Activated T-helper 1 cell treated with anti-CD3 and anti-CD28 coated beads, Interleukin-12 subunit alpha, Interleukin-12 subunit beta, Interleukin-2, Interleukin-4 antibody, amounts not matched to agents 30 ng/mL and 10 ng/mL and 1 ng/mL, durations not matched to agents 14 hours and 24 hours and 36 hours (primary cell): ENCODE results near the gene CNST. TPM values are rescaled to one million over a fixed set of nuclear protein-coding genes. Genes with fewer than 3 reads are reported as not detected.
"Not testable (repeated sequence)": the region's sequence is repeated elsewhere in the genome, so short reads cannot be mapped to it uniquely, and the experiment has no call there.

ENCODE experiments used
- DNase-seq: peaks from one replicate; pipeline ENCODE4 v3.0.0; 2021; ENCODE audit warnings: low spot score
- H3K27ac Mint-ChIP-seq: one replicate; pipeline ENCODE4 v1.8.0; 2021; ENCODE audit warnings: mild to moderate bottlenecking, mixed read lengths
- H3K27me3 Mint-ChIP-seq: one replicate; pipeline ENCODE4 v1.8.0; 2022; ENCODE audit warnings: mild to moderate bottlenecking, moderate library complexity, mixed read lengths; ENCODE audit not compliant: insufficient read depth
- H3K36me3 Mint-ChIP-seq: one replicate; pipeline ENCODE4 v1.8.0; 2021; ENCODE audit warnings: low read depth, mixed read lengths
- H3K4me1 Mint-ChIP-seq: one replicate; pipeline ENCODE4 v1.8.0; 2021; ENCODE audit warnings: low read depth, mixed read lengths
- H3K4me3 Mint-ChIP-seq: one replicate; pipeline ENCODE4 v1.8.0; 2021; ENCODE audit warnings: mild to moderate bottlenecking, moderate library complexity, mixed read lengths
- H3K9me3 Mint-ChIP-seq: one replicate; pipeline ENCODE4 v1.8.0; 2021; ENCODE audit warnings: mixed read lengths
- intact Hi-C: fragments of 100-400 bp; cut with micrococcal nuclease; formaldehyde crosslinking; loops from one replicate; pipeline ENCODE4 v1.15.1; 2024
- total RNA-seq: library from RNA; stranded (reverse); gene quantifications from 2 replicates; pipeline ENCODE4 v1.2.3, GENCODE V29; 2022

Gene CNST
- total RNA-seq, 1 donor from 2014 or later, result 27.0 TPM

- no peak overlapping the region for H3K4me3 Mint-ChIP-seq
- H3K4me1 Mint-ChIP-seq, result no peaks in the 10 kb centered on the region
- no peaks in the 10 kb centered on the region for H3K27me3 Mint-ChIP-seq
- H3K9me3 Mint-ChIP-seq, result no peaks in the 10 kb centered on the region
- peaks cover 4% of the 10 kb centered on the region for H3K36me3 Mint-ChIP-seq
- no peak for DNase-seq
- intact Hi-C loops, result no loop called here
- no peak overlapping the region for H3K27ac Mint-ChIP-seq
These were observed 28.8 kb upstream of the CNST start for GRCh38 chr1:246537441-246537840.

- no peak overlapping the region for H3K27ac Mint-ChIP-seq
- H3K27me3 Mint-ChIP-seq, result no peaks in the 10 kb centered on the region
- no peaks in the 10 kb centered on the region for H3K4me1 Mint-ChIP-seq
- intact Hi-C loops, result no loop called here
- H3K9me3 Mint-ChIP-seq, result no peaks in the 10 kb centered on the region
- DNase-seq, result no peak
- no peak overlapping the region for H3K4me3 Mint-ChIP-seq
- peaks cover 4% of the 10 kb centered on the region for H3K36me3 Mint-ChIP-seq
These were observed 28.4 kb upstream of the CNST start for GRCh38 chr1:246537887-246538286.

- DNase-seq, result no peak
- H3K27me3 Mint-ChIP-seq, result no peaks in the 10 kb centered on the region
- intact Hi-C loops, result no loop called here
- no peak overlapping the region for H3K27ac Mint-ChIP-seq
- peaks cover 8% of the 10 kb centered on the region for H3K36me3 Mint-ChIP-seq
- no peak overlapping the region for H3K4me3 Mint-ChIP-seq
- H3K4me1 Mint-ChIP-seq, result no peaks in the 10 kb centered on the region
- no peaks in the 10 kb centered on the region for H3K9me3 Mint-ChIP-seq
These were observed 25.3 kb upstream of the CNST start for GRCh38 chr1:246540738-246541491.

- H3K36me3 Mint-ChIP-seq, result peaks cover 13% of the 10 kb centered on the region
These were observed 22.3 kb upstream of the CNST start for GRCh38 chr1:246544001-246544400.

GRCh38 chr1:246549665-246550064, 16.6 kb upstream of the CNST start:
- Mint-ChIP-seq H3K36me3 (peaks cover 26% of the 10 kb centered on the region), H3K27ac (no peak overlapping the region), H3K9me3 (no peaks in the 10 kb centered on the region), H3K4me1 (no peaks in the 10 kb centered on the region), H3K27me3 (no peaks in the 10 kb centered on the region), H3K4me3 (no peak overlapping the region)
- intact Hi-C loops, result no loop called here
- DNase-seq, result no peak

More at GRCh38 chr1:246544001-246544400, 22.3 kb upstream of the CNST start:
- H3K27ac Mint-ChIP-seq, result no peak overlapping the region
- DNase-seq, result no peak
- intact Hi-C loops, result no loop called here
- H3K4me1 Mint-ChIP-seq, result no peaks in the 10 kb centered on the region
- H3K4me3 Mint-ChIP-seq, result no peak overlapping the region
- H3K9me3 Mint-ChIP-seq, result no peaks in the 10 kb centered on the region
- no peaks in the 10 kb centered on the region for H3K27me3 Mint-ChIP-seq

- Mint-ChIP-seq H3K4me3 (no peak overlapping the region), H3K36me3 (peaks cover 30% of the 10 kb centered on the region), H3K9me3 (no peaks in the 10 kb centered on the region), H3K4me1 (no peaks in the 10 kb centered on the region), H3K27ac (no peak overlapping the region), H3K27me3 (no peaks in the 10 kb centered on the region)
- intact Hi-C loops, result no loop called here
- DNase-seq, result no peak
These were observed 15.9 kb upstream of the CNST start for GRCh38 chr1:246550402-246550801.

- H3K4me3 Mint-ChIP-seq, result no peak overlapping the region
- peaks cover 35% of the 10 kb centered on the region for H3K36me3 Mint-ChIP-seq
- H3K4me1 Mint-ChIP-seq, result no peaks in the 10 kb centered on the region
- no peaks in the 10 kb centered on the region for H3K27me3 Mint-ChIP-seq
- intact Hi-C loops, result no loop called here
- no peak for DNase-seq
- H3K9me3 Mint-ChIP-seq, result no peaks in the 10 kb centered on the region
- H3K27ac Mint-ChIP-seq, result no peak overlapping the region
These were observed 14.1 kb upstream of the CNST start for GRCh38 chr1:246552110-246552509.

- Mint-ChIP-seq H3K4me1 (peaks cover 5% of the 10 kb centered on the region), H3K27ac (no peak overlapping the region), H3K27me3 (no peaks in the 10 kb centered on the region), H3K9me3 (no peaks in the 10 kb centered on the region), H3K36me3 (peaks cover 34% of the 10 kb centered on the region), H3K4me3 (no peak overlapping the region)
- DNase-seq, result no peak
- intact Hi-C loops, result no loop called here
These were observed 12.1 kb upstream of the CNST start for GRCh38 chr1:246554201-246554600.

- peaks cover 5% of the 10 kb centered on the region for H3K4me1 Mint-ChIP-seq
- H3K27me3 Mint-ChIP-seq, result no peaks in the 10 kb centered on the region
- intact Hi-C loops, result no loop called here
- DNase-seq, result no peak
- H3K36me3 Mint-ChIP-seq, result peaks cover 30% of the 10 kb centered on the region
- H3K9me3 Mint-ChIP-seq, result no peaks in the 10 kb centered on the region
- H3K4me3 Mint-ChIP-seq, result no peak overlapping the region
- H3K27ac Mint-ChIP-seq, result no peak overlapping the region
These were observed 8.2 kb upstream of the CNST start for GRCh38 chr1:246558041-246558440.

- H3K27ac Mint-ChIP-seq, result no peak overlapping the region
These were observed 6.9 kb upstream of the CNST start for GRCh38 chr1:246559310-246559709.

GRCh38 chr1:246560833-246561232, 5.4 kb upstream of the CNST start:
- DNase-seq, H3K4me3 Mint-ChIP-seq, H3K9me3 Mint-ChIP-seq, H3K27ac Mint-ChIP-seq, H3K27me3 Mint-ChIP-seq: not testable (repeated sequence)
- Mint-ChIP-seq H3K36me3 (peaks cover 23% of the 10 kb centered on the region), H3K4me1 (peaks cover 17% of the 10 kb centered on the region)
- intact Hi-C loops, result loop anchor here (10.0 kb wide), 2 partner anchors 774 to 1596 kb away; partner anchors contain the start of gene ZNF496

More at GRCh38 chr1:246559310-246559709, 6.9 kb upstream of the CNST start:
- Mint-ChIP-seq H3K4me1 (peaks cover 9% of the 10 kb centered on the region), H3K9me3 (no peaks in the 10 kb centered on the region), H3K36me3 (peaks cover 27% of the 10 kb centered on the region), H3K27me3 (no peaks in the 10 kb centered on the region), H3K4me3 (no peak overlapping the region)
- no peak for DNase-seq
- intact Hi-C loops, result no loop called here

GRCh38 chr1:246564839-246565750, 1.2 kb upstream of the CNST start:
- intact Hi-C loops, result loop anchor here (5.0 to 10.0 kb wide), 9 partner anchors 327 to 1963 kb away; partner anchors contain the start of genes HNRNPU, KIF26B, ZNF496 and ZNF669
- peaks cover 39% of the 10 kb centered on the region for H3K4me1 Mint-ChIP-seq
- peaks cover 12% of the 10 kb centered on the region for H3K36me3 Mint-ChIP-seq

GRCh38 chr1:246565751-246566127, 517 bp upstream of the CNST start:
- Mint-ChIP-seq H3K27me3 (no peaks in the 10 kb centered on the region), H3K36me3 (peaks cover 12% of the 10 kb centered on the region)
- intact Hi-C loops, result loop anchor here (1.0 to 10.0 kb wide), 18 partner anchors 43 to 1963 kb away; partner anchors contain the start of genes COX20, HNRNPU, KIF26B and SCCPDH

More at GRCh38 chr1:246564839-246565750, 1.2 kb upstream of the CNST start:
- Mint-ChIP-seq H3K27me3 (no peaks in the 10 kb centered on the region), H3K27ac (peak overlapping the region; percentile 87), H3K9me3 (no peaks in the 10 kb centered on the region), H3K4me3 (peak overlapping the region; percentile 98)
- DNase-seq, result no peak

More at GRCh38 chr1:246565751-246566127, 517 bp upstream of the CNST start:
- H3K27ac Mint-ChIP-seq, result peak overlapping the region; percentile 87
- DNase-seq, result no peak
- peaks cover 46% of the 10 kb centered on the region for H3K4me1 Mint-ChIP-seq
- H3K9me3 Mint-ChIP-seq, result no peaks in the 10 kb centered on the region
- H3K4me3 Mint-ChIP-seq, result peak overlapping the region; percentile 98
